Uterus (tissue), 2 donors: ENCODE measurements around the gene SLC25A46.

Experiments
- POLR2A ChIP-seq, 2 donors: fragments of 450-650 bp; IDR thresholded peaks; one replicate each; pipeline ENCODE4 v1.6.1; 2016; ENCODE audit warnings: antibody characterized with exemption in 2 of 2, mild to moderate bottlenecking in 1 of 2, moderate library complexity in 1 of 2
- TF ChIP-seq, protein P1 (sequence below), 4 experiments: fragments of 200-600 bp in 2 of 4; fragments of 450-650 bp in 2 of 4; sonication (generic) in 2 of 4; IDR thresholded peaks; one replicate each; pipeline ENCODE4 v1.5.1; 2016 to 2019; ENCODE audit warnings: antibody characterized with exemption in 4 of 4, mild to moderate bottlenecking in 2 of 4, moderate library complexity in 1 of 4

DNA sequence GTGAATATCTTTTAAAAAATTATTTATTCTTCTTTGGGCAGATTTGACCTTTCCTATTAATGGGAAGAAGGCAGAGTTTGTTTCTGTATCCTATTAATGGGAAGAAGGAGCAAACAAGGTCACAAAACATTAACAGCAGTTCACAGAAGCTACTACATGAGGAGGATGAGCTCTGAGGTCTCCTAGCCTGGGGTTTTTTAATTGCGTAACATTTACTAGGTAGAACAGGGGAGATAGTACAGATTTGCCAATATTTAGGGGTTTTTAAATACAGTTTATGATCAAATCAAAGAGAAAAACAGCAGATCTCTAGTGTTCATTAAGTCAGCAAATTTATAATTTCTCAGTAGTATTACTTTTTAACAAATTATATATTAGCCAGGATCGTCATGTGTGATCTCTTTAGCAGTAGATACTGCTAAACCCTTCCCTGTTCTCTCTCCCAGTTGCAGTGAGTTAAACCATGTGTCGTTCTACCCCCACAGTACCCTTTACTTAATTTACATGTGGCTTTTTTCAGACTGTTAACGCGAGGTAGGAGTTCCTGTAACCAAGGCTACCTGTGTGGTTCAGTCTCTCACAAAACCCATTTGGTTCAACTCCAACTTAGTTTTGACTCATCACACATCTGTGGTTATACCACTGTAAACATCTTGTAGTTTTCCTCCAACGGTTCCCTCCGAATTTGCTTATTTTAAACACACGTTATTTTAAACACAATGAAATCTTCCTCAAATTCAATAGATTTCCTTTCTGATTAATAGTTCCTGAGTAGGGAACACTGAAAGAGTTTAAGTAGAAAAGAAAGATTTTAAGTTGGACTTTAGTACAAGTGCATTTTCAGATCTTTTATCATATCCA is 13.3 kb downstream of the SLC25A46 start:
- TF ChIP-seq, protein P1, sequence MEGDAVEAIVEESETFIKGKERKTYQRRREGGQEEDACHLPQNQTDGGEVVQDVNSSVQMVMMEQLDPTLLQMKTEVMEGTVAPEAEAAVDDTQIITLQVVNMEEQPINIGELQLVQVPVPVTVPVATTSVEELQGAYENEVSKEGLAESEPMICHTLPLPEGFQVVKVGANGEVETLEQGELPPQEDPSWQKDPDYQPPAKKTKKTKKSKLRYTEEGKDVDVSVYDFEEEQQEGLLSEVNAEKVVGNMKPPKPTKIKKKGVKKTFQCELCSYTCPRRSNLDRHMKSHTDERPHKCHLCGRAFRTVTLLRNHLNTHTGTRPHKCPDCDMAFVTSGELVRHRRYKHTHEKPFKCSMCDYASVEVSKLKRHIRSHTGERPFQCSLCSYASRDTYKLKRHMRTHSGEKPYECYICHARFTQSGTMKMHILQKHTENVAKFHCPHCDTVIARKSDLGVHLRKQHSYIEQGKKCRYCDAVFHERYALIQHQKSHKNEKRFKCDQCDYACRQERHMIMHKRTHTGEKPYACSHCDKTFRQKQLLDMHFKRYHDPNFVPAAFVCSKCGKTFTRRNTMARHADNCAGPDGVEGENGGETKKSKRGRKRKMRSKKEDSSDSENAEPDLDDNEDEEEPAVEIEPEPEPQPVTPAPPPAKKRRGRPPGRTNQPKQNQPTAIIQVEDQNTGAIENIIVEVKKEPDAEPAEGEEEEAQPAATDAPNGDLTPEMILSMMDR (IDR thresholded peaks at IDR 0.05) = no peak
- TF ChIP-seq POLR2A (IDR thresholded peaks at IDR 0.05) = no peak
